Loucy (cell line): Measurements from ENCODE around the gene LRRC61.
"Not testable (repeated sequence)": the region's sequence is repeated elsewhere in the genome, so short reads cannot be mapped to it uniquely, and the experiment has no call there.

Experiments used
- EZH2phosphoT487 ChIP-seq: fragments of 200-600 bp; IDR thresholded peaks from 2 replicates; pipeline ENCODE4 v1.6.1; 2018; ENCODE audit warnings: antibody characterized with exemption, mild to moderate bottlenecking, moderate library complexity, borderline replicate concordance
- TF ChIP-seq, protein P1 (sequence below): fragments of 200-600 bp; sonication (generic); conservative IDR thresholded peaks from 2 replicates; pipeline ENCODE4 v1.5.1; 2014; ENCODE audit warnings: mild to moderate bottlenecking, antibody characterized with exemption, low read length

DNA sequence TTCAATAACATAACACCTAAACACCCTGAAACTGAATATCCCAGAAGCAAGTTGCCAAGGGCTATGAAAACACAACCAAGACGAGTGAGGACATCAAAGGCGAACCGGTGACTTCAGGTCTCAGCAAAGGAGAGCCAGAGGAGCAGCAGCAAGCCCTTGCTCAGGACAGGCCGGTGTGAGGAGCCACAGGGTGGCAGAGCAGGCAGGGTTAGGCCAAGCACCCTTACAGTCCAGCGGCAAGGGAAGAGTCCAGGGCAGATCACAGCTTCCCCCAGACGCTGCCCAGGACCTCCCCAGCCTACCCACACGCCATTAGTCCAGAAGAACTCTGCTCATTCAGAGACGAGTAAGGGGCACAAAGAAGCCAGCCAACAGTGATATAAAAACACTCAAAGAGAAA is 27.5 kb upstream of the LRRC61 start:
- not testable (repeated sequence) for TF ChIP-seq EZH2phosphoT487
- TF ChIP-seq, protein P1, sequence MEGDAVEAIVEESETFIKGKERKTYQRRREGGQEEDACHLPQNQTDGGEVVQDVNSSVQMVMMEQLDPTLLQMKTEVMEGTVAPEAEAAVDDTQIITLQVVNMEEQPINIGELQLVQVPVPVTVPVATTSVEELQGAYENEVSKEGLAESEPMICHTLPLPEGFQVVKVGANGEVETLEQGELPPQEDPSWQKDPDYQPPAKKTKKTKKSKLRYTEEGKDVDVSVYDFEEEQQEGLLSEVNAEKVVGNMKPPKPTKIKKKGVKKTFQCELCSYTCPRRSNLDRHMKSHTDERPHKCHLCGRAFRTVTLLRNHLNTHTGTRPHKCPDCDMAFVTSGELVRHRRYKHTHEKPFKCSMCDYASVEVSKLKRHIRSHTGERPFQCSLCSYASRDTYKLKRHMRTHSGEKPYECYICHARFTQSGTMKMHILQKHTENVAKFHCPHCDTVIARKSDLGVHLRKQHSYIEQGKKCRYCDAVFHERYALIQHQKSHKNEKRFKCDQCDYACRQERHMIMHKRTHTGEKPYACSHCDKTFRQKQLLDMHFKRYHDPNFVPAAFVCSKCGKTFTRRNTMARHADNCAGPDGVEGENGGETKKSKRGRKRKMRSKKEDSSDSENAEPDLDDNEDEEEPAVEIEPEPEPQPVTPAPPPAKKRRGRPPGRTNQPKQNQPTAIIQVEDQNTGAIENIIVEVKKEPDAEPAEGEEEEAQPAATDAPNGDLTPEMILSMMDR, result not testable (repeated sequence)
